ENCODE measurements around the gene LYZL4.

Gene LYZL4

GRCh38 chr3:42375121-42375800, 35.1 kb downstream of the LYZL4 start:
- no peak for DNase-seq (ENCODE audit: extremely low read depth in 1 of 2, low read depth in 1 of 2)

GRCh38 chr3:42371776-42372175, 38.6 kb downstream of the LYZL4 start:
- DNase-seq (ENCODE audit: extremely low read depth in 1 of 2, low read depth in 1 of 2): no peak

DNA sequence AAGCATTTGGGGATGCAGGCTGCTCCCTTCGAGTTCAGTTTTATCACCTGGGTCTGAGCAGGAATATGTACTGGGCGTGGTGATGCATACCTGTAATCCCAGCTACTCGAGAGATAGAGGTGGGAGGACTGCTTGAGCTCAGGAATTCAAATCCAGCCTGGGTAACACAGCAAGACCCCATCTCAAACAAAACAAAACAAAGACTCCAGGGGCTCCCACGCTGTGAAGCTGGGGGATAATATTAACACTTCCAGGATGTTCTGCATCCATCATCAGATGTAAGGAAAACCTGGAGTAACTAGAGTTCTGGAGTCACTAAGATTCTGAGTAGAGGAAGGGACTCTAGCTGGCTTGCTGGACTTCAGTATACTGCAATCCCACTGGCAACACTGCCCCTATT, 40.6 kb downstream of the LYZL4 start:
- no peak for DNase-seq (ENCODE audit: extremely low read depth in 1 of 2, low read depth in 1 of 2)

DNA sequence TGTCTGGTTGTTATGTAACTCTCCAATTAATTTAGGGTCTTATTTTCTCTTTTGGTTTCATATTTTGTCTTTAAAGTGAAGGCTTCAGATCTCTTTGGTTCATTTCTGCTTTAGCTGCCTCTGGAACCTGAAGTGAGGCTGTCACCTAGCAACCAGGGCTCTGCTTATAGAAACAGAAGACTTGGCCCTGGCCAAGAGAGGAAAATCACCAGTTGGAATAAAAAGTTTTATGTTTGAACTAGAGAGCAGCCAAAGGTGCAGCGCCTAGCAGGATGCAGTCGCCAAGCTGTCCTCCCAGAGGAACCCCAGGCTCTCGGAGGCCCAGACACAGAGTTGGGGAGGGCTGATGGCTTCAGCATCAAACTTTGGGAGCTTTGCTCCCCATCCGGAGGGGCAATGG, 41.1 kb downstream of the LYZL4 start:
- DNase-seq (ENCODE audit: extremely low read depth in 1 of 2, low read depth in 1 of 2): no peak

GRCh38 chr3:42368861-42369260, 41.5 kb downstream of the LYZL4 start:
- no peak for DNase-seq (ENCODE audit: extremely low read depth in 1 of 2, low read depth in 1 of 2)

- DNase-seq (ENCODE audit: extremely low read depth in 1 of 2, low read depth in 1 of 2): no peak
These were observed 42.5 kb downstream of the LYZL4 start for GRCh38 chr3:42367903-42368302.

- no peak for DNase-seq (ENCODE audit: extremely low read depth in 1 of 2, low read depth in 1 of 2)
These were observed 43.9 kb downstream of the LYZL4 start for GRCh38 chr3:42366550-42366949.

DNA sequence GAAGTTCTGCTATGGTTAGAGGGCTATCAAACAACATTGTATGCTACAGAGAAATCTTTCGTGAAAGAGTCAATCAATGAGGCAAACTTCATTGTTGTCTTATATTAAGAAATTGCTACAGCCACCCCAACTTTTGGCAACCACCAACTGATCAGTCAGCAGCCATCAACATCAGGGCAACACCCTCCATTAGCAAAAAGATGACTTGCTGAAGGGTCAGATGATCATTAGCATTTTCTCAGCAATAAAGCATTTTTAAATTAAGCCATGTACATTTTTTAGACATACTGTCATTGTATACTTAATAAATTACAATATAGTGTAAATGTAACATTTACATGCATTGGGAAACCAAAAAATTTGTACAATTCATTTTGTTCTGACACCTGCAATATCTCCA, 53.1 kb downstream of the LYZL4 start:
- DNase-seq (ENCODE audit: extremely low read depth in 1 of 2, low read depth in 1 of 2): no peak

DNA sequence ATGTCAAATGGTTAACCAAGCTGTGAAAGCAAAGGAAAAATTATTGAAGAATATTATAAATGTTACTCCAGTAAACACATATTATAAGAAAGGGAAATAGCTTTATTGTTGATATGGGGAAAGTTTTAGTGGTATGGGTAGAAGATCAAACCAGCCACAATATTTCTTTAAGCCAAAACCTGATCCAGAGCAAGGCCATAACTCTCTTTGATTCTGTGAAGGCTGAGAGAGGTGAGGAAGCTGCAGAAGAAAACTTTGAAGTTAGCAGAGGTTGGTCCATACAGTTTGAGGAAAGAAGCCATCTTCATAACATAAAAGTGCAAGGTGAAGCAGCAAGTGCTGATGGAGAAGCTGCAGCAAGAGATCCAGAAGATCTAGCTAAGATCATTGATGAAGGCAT, 54.8 kb downstream of the LYZL4 start:
- no peak for DNase-seq (ENCODE audit: extremely low read depth in 1 of 2, low read depth in 1 of 2)

DNA sequence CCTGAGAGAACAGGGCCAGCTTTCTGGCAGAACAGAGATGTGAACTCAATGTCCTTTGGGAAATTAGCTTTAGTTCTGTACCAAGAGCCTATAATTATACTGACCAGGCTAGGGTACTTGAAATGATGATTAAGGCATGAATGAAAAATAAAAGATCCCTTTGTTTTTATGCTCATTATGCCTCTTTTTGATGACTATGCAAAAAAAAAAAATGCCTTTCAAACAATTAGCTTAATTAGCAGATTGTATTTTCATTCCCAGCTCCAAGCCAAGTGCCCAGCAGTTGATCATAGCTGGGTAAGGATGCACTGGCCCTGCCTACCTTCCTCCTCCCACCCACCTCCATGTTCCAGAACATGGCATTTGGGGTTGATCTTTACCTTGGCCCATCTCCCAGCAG, 56.8 kb downstream of the LYZL4 start:
- no peak for DNase-seq (ENCODE audit: extremely low read depth in 1 of 2, low read depth in 1 of 2)

DNA sequence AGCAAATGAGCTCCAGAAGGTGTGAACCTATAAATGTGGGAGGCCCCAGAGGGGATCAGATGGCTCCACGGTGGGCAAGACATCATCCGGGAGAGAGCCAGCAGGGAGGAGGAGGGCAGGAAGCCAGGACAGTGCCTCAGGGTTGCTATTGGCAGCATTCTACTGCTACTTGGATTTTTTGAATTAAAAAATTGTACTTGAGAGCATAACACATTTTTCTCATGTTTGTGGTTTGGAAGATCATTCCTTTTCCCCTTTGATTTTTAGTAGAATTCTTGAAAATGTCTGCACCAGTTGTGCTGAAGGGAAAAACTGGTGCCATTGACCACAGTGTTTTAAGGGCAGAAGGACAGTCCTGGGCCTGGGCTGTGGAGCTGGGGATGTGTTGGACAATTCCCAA, 59.2 kb downstream of the LYZL4 start:
- no peak for DNase-seq (ENCODE audit: extremely low read depth in 1 of 2, low read depth in 1 of 2)

- no peak for DNase-seq (ENCODE audit: extremely low read depth in 1 of 2, low read depth in 1 of 2)
These were observed 60.4 kb downstream of the LYZL4 start for GRCh38 chr3:42349765-42350594.

GRCh38 chr3:42347928-42348327, 62.5 kb downstream of the LYZL4 start:
- no peak for DNase-seq (ENCODE audit: extremely low read depth in 1 of 2, low read depth in 1 of 2)

Measured in stimulated activated CD8-positive, alpha-beta memory T cell treated with anti-CD3 and anti-CD28 coated beads, Interleukin-7, amount 100 ng/mL, for 48 hours (primary cell).